ENCODE results near the gene RAPGEF4. TPM values are rescaled to one million over a fixed set of nuclear protein-coding genes. Genes with fewer than 3 reads are reported as not detected.

The RAPGEF4 gene
- total RNA-seq, 1 donor from 2014 or later, result 1.7 TPM

GRCh38 chr2:172822585-172822984 lies 86.9 kb downstream of the RAPGEF4 start:
- Mint-ChIP-seq H3K9me3 (peaks cover 2% of the 10 kb centered on the region), H3K36me3 (ENCODE audit: low read depth) (no peaks in the 10 kb centered on the region), H3K4me1 (no peaks in the 10 kb centered on the region), H3K27me3 (ENCODE audit: low read depth) (no peaks in the 10 kb centered on the region), H3K27ac (ENCODE audit: unreplicated experiment) (no peak overlapping the region), H3K4me3 (no peak overlapping the region)
- no peak for DNase-seq (ENCODE audit: low read depth, low spot score)
- TF ChIP-seq, protein P1, sequence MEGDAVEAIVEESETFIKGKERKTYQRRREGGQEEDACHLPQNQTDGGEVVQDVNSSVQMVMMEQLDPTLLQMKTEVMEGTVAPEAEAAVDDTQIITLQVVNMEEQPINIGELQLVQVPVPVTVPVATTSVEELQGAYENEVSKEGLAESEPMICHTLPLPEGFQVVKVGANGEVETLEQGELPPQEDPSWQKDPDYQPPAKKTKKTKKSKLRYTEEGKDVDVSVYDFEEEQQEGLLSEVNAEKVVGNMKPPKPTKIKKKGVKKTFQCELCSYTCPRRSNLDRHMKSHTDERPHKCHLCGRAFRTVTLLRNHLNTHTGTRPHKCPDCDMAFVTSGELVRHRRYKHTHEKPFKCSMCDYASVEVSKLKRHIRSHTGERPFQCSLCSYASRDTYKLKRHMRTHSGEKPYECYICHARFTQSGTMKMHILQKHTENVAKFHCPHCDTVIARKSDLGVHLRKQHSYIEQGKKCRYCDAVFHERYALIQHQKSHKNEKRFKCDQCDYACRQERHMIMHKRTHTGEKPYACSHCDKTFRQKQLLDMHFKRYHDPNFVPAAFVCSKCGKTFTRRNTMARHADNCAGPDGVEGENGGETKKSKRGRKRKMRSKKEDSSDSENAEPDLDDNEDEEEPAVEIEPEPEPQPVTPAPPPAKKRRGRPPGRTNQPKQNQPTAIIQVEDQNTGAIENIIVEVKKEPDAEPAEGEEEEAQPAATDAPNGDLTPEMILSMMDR (conservative IDR thresholded peaks at IDR 0.05), result no peak

GRCh38 chr2:172823261-172823850 lies 87.7 kb downstream of the RAPGEF4 start:
- H3K4me1 Mint-ChIP-seq, result no peaks in the 10 kb centered on the region
- DNase-seq (ENCODE audit: low read depth, low spot score), result no peak
- H3K4me3 Mint-ChIP-seq, result no peak overlapping the region
- no peaks in the 10 kb centered on the region for H3K36me3 Mint-ChIP-seq (ENCODE audit: low read depth)
- H3K27ac Mint-ChIP-seq (ENCODE audit: unreplicated experiment), result no peak overlapping the region
- no peaks in the 10 kb centered on the region for H3K27me3 Mint-ChIP-seq (ENCODE audit: low read depth)
- no peaks in the 10 kb centered on the region for H3K9me3 Mint-ChIP-seq
- TF ChIP-seq, protein P1 (conservative IDR thresholded peaks at IDR 0.05), result no peak

GRCh38 chr2:172826522-172826921 lies 90.9 kb downstream of the RAPGEF4 start:
- Mint-ChIP-seq H3K27ac (ENCODE audit: unreplicated experiment) (no peak overlapping the region), H3K36me3 (ENCODE audit: low read depth) (no peaks in the 10 kb centered on the region), H3K4me1 (no peaks in the 10 kb centered on the region), H3K4me3 (no peak overlapping the region), H3K9me3 (no peaks in the 10 kb centered on the region), H3K27me3 (ENCODE audit: low read depth) (no peaks in the 10 kb centered on the region)
- DNase-seq (ENCODE audit: low read depth, low spot score), result no peak
- TF ChIP-seq, protein P1 (conservative IDR thresholded peaks at IDR 0.05), result no peak

- Mint-ChIP-seq H3K4me1 (no peaks in the 10 kb centered on the region), H3K9me3 (peaks cover 3% of the 10 kb centered on the region), H3K27me3 (ENCODE audit: low read depth) (no peaks in the 10 kb centered on the region), H3K36me3 (ENCODE audit: low read depth) (no peaks in the 10 kb centered on the region), H3K27ac (ENCODE audit: unreplicated experiment) (no peak overlapping the region), H3K4me3 (no peak overlapping the region)
- DNase-seq (ENCODE audit: low read depth, low spot score), result no peak
- TF ChIP-seq, protein P1 (conservative IDR thresholded peaks at IDR 0.05), result no peak
These were observed 93.6 kb downstream of the RAPGEF4 start for GRCh38 chr2:172829229-172829628.

DNA sequence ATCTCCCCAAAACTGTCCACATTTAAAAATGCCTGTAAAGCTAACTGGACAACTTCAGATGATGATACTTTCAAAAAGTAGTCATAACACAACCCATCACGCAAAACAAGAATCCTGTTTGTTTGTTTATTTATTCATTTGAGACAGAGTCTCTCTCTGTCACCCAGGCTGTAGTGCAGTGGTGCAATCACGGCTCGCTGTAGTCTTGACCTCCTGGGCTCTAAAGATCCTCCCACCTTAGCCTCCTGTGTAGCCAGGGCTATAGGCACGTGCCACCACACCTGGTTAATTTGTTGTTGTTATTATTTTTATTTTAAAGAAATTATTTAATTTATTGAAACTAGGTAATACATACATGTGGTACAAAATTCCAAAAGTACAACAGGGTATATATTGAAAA lies 94.8 kb downstream of the RAPGEF4 start:
- H3K4me3 Mint-ChIP-seq, result no peak overlapping the region
- H3K9me3 Mint-ChIP-seq, result peaks cover 3% of the 10 kb centered on the region
- H3K36me3 Mint-ChIP-seq (ENCODE audit: low read depth), result no peaks in the 10 kb centered on the region
- TF ChIP-seq, protein P1 (conservative IDR thresholded peaks at IDR 0.05), result no peak
- no peaks in the 10 kb centered on the region for H3K27me3 Mint-ChIP-seq (ENCODE audit: low read depth)
- H3K4me1 Mint-ChIP-seq, result peaks cover 4% of the 10 kb centered on the region
- DNase-seq (ENCODE audit: low read depth, low spot score), result no peak
- no peak overlapping the region for H3K27ac Mint-ChIP-seq (ENCODE audit: unreplicated experiment)
